GM23338 (cell line): Measurements from ENCODE around the gene PIAS4. TPM values are rescaled to one million over a fixed set of nuclear protein-coding genes. Genes with fewer than 3 reads are reported as not detected.
A peak's percentile ranks its signal among the peaks of the same experiment; 100 is the strongest.

Source experiments
- ATAC-seq: fragments of 200-7000 bp; cut with Tn5 transposase; 3 replicates; pipeline ENCODE4 v1.9.1; 2020
- DNase-seq: peaks from one replicate; pipeline ENCODE4 v3.0.0-alpha.2; 2015; ENCODE audit warnings: low spot score
- H2AFZ ChIP-seq: fragments of 200-600 bp; sonication (generic); 2 replicates; pipeline ENCODE4 v1.8.0; 2016; ENCODE audit warnings: antibody characterized with exemption, mild to moderate bottlenecking, moderate library complexity
- H3F3A ChIP-seq: fragments of 200-600 bp; sonication (generic); replicated peaks from 2 replicates; pipeline ENCODE4 v1.8.0; 2017; ENCODE audit warnings: antibody characterized with exemption, mixed run types, low read depth
- H3K27ac ChIP-seq: fragments of 200-600 bp; sonication (generic); 2 replicates; pipeline ENCODE4 v1.6.1; 2016; ENCODE audit warnings: low read depth
- H3K27me3 ChIP-seq: fragments of 200-600 bp; sonication (generic); 2 replicates; pipeline ENCODE4 v1.8.0; 2016; ENCODE audit warnings: mild to moderate bottlenecking, mixed run types, moderate library complexity; ENCODE audit not compliant: insufficient read depth
- H3K36me3 ChIP-seq: fragments of 200-600 bp; sonication (generic); 2 replicates; pipeline ENCODE4 v1.8.0; 2016; ENCODE audit warnings: mild to moderate bottlenecking; ENCODE audit not compliant: insufficient read depth
- H3K4me1 ChIP-seq: fragments of 200-600 bp; sonication (generic); 2 replicates; pipeline ENCODE4 v1.8.0; 2016; ENCODE audit warnings: mild to moderate bottlenecking, moderate library complexity; ENCODE audit not compliant: insufficient read depth
- H3K4me2 ChIP-seq: fragments of 200-600 bp; sonication (generic); 2 replicates; pipeline ENCODE4 v1.7.1; 2017; ENCODE audit warnings: mixed run types
- H3K4me3 ChIP-seq: fragments of 200-600 bp; sonication (generic); 2 replicates; pipeline ENCODE4 v1.6.1; 2016; ENCODE audit warnings: mixed run types
- H3K79me2 ChIP-seq: fragments of 200-600 bp; sonication (generic); replicated peaks from 2 replicates; pipeline ENCODE4 v1.8.0; 2017; ENCODE audit warnings: mild to moderate bottlenecking; ENCODE audit not compliant: insufficient read depth
- H3K9me2 ChIP-seq: fragments of 200-600 bp; sonication (generic); 2 replicates; pipeline ENCODE4 v1.8.0; 2017; ENCODE audit not compliant: insufficient read depth
- H4K20me1 ChIP-seq: fragments of 200-600 bp; sonication (generic); replicated peaks from 2 replicates; pipeline ENCODE4 v1.8.0; 2017; ENCODE audit warnings: mild to moderate bottlenecking; ENCODE audit not compliant: insufficient read depth
- H3K27ac Mint-ChIP-seq: 2 replicates; pipeline ENCODE4 v1.8.0; 2020; ENCODE audit warnings: inconsistent platforms, mild to moderate bottlenecking, moderate library complexity, mixed read lengths
- H3K27me3 Mint-ChIP-seq: 3 replicates; pipeline ENCODE4 v1.8.0; 2022; ENCODE audit warnings: low read depth, mild to moderate bottlenecking, moderate library complexity, mixed read lengths, inconsistent platforms; ENCODE audit not compliant: insufficient read depth, poor library complexity
- H3K36me3 Mint-ChIP-seq: 3 replicates; pipeline ENCODE4 v1.8.0; 2021; ENCODE audit warnings: low read depth, mild to moderate bottlenecking, inconsistent platforms, moderate library complexity, mixed read lengths
- H3K4me1 Mint-ChIP-seq: 3 replicates; pipeline ENCODE4 v1.8.0; 2020; ENCODE audit warnings: mild to moderate bottlenecking, inconsistent platforms, mixed read lengths
- H3K4me3 Mint-ChIP-seq: 3 replicates; pipeline ENCODE4 v1.8.0; 2021; ENCODE audit warnings: moderate library complexity, mild to moderate bottlenecking, inconsistent platforms, mixed read lengths
- H3K9me3 Mint-ChIP-seq: 3 replicates; pipeline ENCODE4 v1.8.0; 2020; ENCODE audit warnings: moderate library complexity, mild to moderate bottlenecking, inconsistent platforms, mixed read lengths
- ETS1 ChIP-seq: IDR thresholded peaks from 2 replicates; pipeline ENCODE4 v1.6.1; 2016; ENCODE audit warnings: antibody characterized with exemption
- EZH2 ChIP-seq: fragments of 200-600 bp; sonication (generic); IDR thresholded peaks from one replicate; pipeline ENCODE4 v1.8.0; 2017; ENCODE audit warnings: antibody characterized with exemption, mild to moderate bottlenecking, low read depth; ENCODE audit not compliant: unreplicated experiment
- JUNB ChIP-seq: IDR thresholded peaks from one replicate; pipeline ENCODE4 v1.6.1; 2016; ENCODE audit warnings: antibody characterized with exemption; ENCODE audit not compliant: unreplicated experiment
- NANOG ChIP-seq: IDR thresholded peaks from 2 replicates; pipeline ENCODE4 v1.6.1; 2016; ENCODE audit warnings: antibody characterized with exemption, borderline replicate concordance
- POLR2AphosphoS5 ChIP-seq: IDR thresholded peaks from 2 replicates; pipeline ENCODE4 v1.6.1; 2016; ENCODE audit warnings: antibody characterized with exemption, low read depth
- REST ChIP-seq: IDR thresholded peaks from one replicate; pipeline ENCODE4 v1.6.1; 2018; ENCODE audit warnings: antibody characterized with exemption; ENCODE audit not compliant: unreplicated experiment
- STAT1 ChIP-seq: IDR thresholded peaks from one replicate; pipeline ENCODE4 v1.6.1; 2016; ENCODE audit warnings: antibody characterized with exemption; ENCODE audit not compliant: unreplicated experiment
- ZNF114 ChIP-seq: fragments of 250-450 bp; sonication (Bioruptor Pico); IDR thresholded peaks from 2 replicates; pipeline ENCODE4 v1.5.0; 2020; ENCODE audit warnings: mild to moderate bottlenecking, moderate library complexity
- ZNF331 ChIP-seq: fragments of 250-450 bp; sonication (Bioruptor Pico); IDR thresholded peaks from 2 replicates; pipeline ENCODE4 v1.5.0; 2020; ENCODE audit warnings: low read depth, mild to moderate bottlenecking, moderate library complexity
- ZNF462 ChIP-seq: fragments of 250-450 bp; sonication (Bioruptor Pico); IDR thresholded peaks from 2 replicates; pipeline ENCODE4 v1.5.0; 2020; ENCODE audit warnings: mild to moderate bottlenecking, moderate library complexity
- polyA plus RNA-seq: library from polyadenylated mRNA; unstranded; fragments of >200 nt; fragmentation: Nextera tagmentation; extraction: Ambion mirVana; gene quantifications from 2 replicates; pipeline ENCODE4 v1.2.1, GENCODE V29; 2016
- total RNA-seq: library from RNA; depleted of rRNA; stranded (reverse); fragments of >200 nt; shearing (Covaris generic); gene quantifications from 2 replicates; pipeline ENCODE4 v1.2.3, GENCODE V29; 2014

PIAS4 gene
- total and polyA plus RNA-seq, 2 experiments from 2014 or later: 17.0 to 48.4 TPM

GRCh38 chr19:4058693-4059452 is 51.3 kb downstream of the PIAS4 start:
- Histone ChIP-seq H3K27me3 (no peaks in the 10 kb centered on the region), H3K9me2 (no peaks in the 10 kb centered on the region), H3K4me2 (no peak overlapping the region), H3K4me1 (peaks cover 19% of the 10 kb centered on the region), H3F3A (peaks cover 20% of the 10 kb centered on the region), H3K27ac (peak overlapping the region; percentile 66; the same call in 1 of the 2 replicates), H3K79me2 (peaks cover 85% of the 10 kb centered on the region), H3K36me3 (no peaks in the 10 kb centered on the region), H2AFZ (no peak overlapping the region), H3K4me3 (no peak overlapping the region), H4K20me1 (peaks cover 56% of the 10 kb centered on the region)
- H3K36me3 Mint-ChIP-seq: peaks cover 20% of the 10 kb centered on the region
- peaks cover 12% of the 10 kb centered on the region for H3K27me3 Mint-ChIP-seq
- TF ChIP-seq EZH2 (no peak), ZNF331 (CRISPR knock-in tag) (no peak), ZNF462 (no peak)
- H3K9me3 Mint-ChIP-seq: no peaks in the 10 kb centered on the region; the same call in 2 of the 3 replicates
- DNase-seq: peak; percentile 5
- peak; percentile 3 for ATAC-seq
- H3K27ac Mint-ChIP-seq: no peak overlapping the region
- peaks cover 6% of the 10 kb centered on the region for H3K4me1 Mint-ChIP-seq
- no peak overlapping the region for H3K4me3 Mint-ChIP-seq

GRCh38 chr19:4059453-4059871 is 51.9 kb downstream of the PIAS4 start:
- no peaks in the 10 kb centered on the region for H3K27me3 ChIP-seq
- peaks cover 56% of the 10 kb centered on the region for H4K20me1 ChIP-seq
- DNase-seq (no peak), ATAC-seq (no peak)
- peaks cover 19% of the 10 kb centered on the region for H3K4me1 ChIP-seq
- peaks cover 6% of the 10 kb centered on the region for H3K4me1 Mint-ChIP-seq
- H3F3A ChIP-seq: peaks cover 18% of the 10 kb centered on the region
- H3K9me3 Mint-ChIP-seq: no peaks in the 10 kb centered on the region; the same call in 2 of the 3 replicates
- H3K36me3 ChIP-seq: no peaks in the 10 kb centered on the region
- no peaks in the 10 kb centered on the region for H3K9me2 ChIP-seq
- peaks cover 89% of the 10 kb centered on the region for H3K79me2 ChIP-seq
- H3K27ac ChIP-seq: peak overlapping the region; percentile 66; the same call in 1 of the 2 replicates
- no peak overlapping the region for H2AFZ ChIP-seq
- peaks cover 19% of the 10 kb centered on the region for H3K36me3 Mint-ChIP-seq
- TF ChIP-seq ETS1 (no peak), NANOG (no peak), POLR2AphosphoS5 (no peak), STAT1 (no peak), ZNF114 (CRISPR knock-in tag) (no peak), ZNF331 (CRISPR knock-in tag) (no peak), REST (no peak), JUNB (no peak)
- H3K4me2 ChIP-seq: no peak overlapping the region; the same call in 1 of the 2 replicates
- H3K27me3 Mint-ChIP-seq: peaks cover 14% of the 10 kb centered on the region
- no peak overlapping the region for H3K4me3 Mint-ChIP-seq
- no peak overlapping the region for H3K4me3 ChIP-seq
- no peak overlapping the region for H3K27ac Mint-ChIP-seq
